Hepatocyte (in vitro differentiated cells): ENCODE measurements around the gene TWSG1.

Experiments
- CTCF ChIP-seq: fragments of 200-600 bp; sonication (generic); IDR thresholded peaks from 2 replicates; pipeline ENCODE4 v1.5.1; 2016; ENCODE audit warnings: antibody characterized with exemption, mild to moderate bottlenecking; ENCODE audit not compliant: poor library complexity
- EZH2 ChIP-seq: fragments of 200-600 bp; sonication (generic); IDR thresholded peaks from 2 replicates; pipeline ENCODE4 v1.6.1; 2016; ENCODE audit warnings: antibody characterized with exemption, mild to moderate bottlenecking, borderline replicate concordance
- EZH2phosphoT487 ChIP-seq: fragments of 200-600 bp; sonication (generic); IDR thresholded peaks from one replicate; pipeline ENCODE4 v1.6.1; 2018; ENCODE audit warnings: antibody characterized with exemption, mild to moderate bottlenecking, low read depth, moderate library complexity; ENCODE audit not compliant: unreplicated experiment, severe bottlenecking

- TF ChIP-seq CTCF (no peak), EZH2 (no peak), EZH2phosphoT487 (no peak)
These were observed 30.8 kb downstream of the TWSG1 start for GRCh38 chr18:9365406-9365805.
